ENCODE data around the gene SCP2D1. TPM values are rescaled to one million over a fixed set of nuclear protein-coding genes. Genes with fewer than 3 reads are reported as not detected.

Gene SCP2D1
- total RNA-seq, 1 experiment from 2014 or later = not detected

DNA sequence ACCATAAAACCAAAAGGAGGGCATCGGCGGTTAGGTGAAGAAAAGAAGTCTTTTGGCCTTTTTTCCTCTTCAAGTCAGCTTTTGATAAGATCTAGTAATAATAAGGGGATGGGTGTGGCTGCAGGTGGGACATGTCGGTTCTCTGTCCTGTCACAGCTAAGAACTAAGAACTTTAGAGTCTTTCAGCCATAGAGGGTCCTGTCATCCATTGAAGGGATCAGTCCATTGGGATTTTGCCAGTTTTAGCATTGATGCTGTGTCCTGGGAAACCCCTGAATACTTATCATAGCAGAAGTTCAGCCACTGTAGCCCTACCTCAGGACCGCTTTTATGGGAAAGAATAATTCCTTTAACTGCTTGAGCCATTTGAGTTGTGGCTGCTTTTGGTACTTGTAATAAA lies 18.2 kb upstream of the SCP2D1 start:
- Histone ChIP-seq H3K36me3 (ENCODE audit: insufficient read depth, low read length, poor library complexity, severe bottlenecking) (no peaks in the 10 kb centered on the region), H3K27me3 (replicated peaks; ENCODE audit: insufficient read depth, low read depth, low read length, poor library complexity) (peaks cover 17% of the 10 kb centered on the region), H3K4me1 (ENCODE audit: insufficient read depth, low read length, poor library complexity, severe bottlenecking) (peaks cover 4% of the 10 kb centered on the region), H3K9me3 (ENCODE audit: low read depth, low read length, poor library complexity, severe bottlenecking) (no peaks in the 10 kb centered on the region), H3K27ac (ENCODE audit: low read depth, low read length, poor library complexity, severe bottlenecking) (no peak overlapping the region), H3K4me3 (ENCODE audit: low read depth, low read length, poor library complexity, severe bottlenecking) (no peak overlapping the region)
- TF ChIP-seq, protein P1, sequence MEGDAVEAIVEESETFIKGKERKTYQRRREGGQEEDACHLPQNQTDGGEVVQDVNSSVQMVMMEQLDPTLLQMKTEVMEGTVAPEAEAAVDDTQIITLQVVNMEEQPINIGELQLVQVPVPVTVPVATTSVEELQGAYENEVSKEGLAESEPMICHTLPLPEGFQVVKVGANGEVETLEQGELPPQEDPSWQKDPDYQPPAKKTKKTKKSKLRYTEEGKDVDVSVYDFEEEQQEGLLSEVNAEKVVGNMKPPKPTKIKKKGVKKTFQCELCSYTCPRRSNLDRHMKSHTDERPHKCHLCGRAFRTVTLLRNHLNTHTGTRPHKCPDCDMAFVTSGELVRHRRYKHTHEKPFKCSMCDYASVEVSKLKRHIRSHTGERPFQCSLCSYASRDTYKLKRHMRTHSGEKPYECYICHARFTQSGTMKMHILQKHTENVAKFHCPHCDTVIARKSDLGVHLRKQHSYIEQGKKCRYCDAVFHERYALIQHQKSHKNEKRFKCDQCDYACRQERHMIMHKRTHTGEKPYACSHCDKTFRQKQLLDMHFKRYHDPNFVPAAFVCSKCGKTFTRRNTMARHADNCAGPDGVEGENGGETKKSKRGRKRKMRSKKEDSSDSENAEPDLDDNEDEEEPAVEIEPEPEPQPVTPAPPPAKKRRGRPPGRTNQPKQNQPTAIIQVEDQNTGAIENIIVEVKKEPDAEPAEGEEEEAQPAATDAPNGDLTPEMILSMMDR (conservative IDR thresholded peaks at IDR 0.05; ENCODE audit: low read depth, low read length) = no peak
- TF ChIP-seq EZH2 (IDR thresholded peaks at IDR 0.05; ENCODE audit: borderline replicate concordance, low read depth, low read length, poor library complexity, severe bottlenecking) = no peak
- no TSS peak for BruUV-seq (replicated peaks)
- CTCF ChIA-PET = no interaction called here
- intact Hi-C loops (cut with micrococcal nuclease; ENCODE audit: unreplicated experiment) = no loop called here
- POLR2A ChIA-PET (ENCODE audit: low non-redundant PET) = no interaction called here
- no peak for DNase-seq (ENCODE audit: low spot score)

DNA sequence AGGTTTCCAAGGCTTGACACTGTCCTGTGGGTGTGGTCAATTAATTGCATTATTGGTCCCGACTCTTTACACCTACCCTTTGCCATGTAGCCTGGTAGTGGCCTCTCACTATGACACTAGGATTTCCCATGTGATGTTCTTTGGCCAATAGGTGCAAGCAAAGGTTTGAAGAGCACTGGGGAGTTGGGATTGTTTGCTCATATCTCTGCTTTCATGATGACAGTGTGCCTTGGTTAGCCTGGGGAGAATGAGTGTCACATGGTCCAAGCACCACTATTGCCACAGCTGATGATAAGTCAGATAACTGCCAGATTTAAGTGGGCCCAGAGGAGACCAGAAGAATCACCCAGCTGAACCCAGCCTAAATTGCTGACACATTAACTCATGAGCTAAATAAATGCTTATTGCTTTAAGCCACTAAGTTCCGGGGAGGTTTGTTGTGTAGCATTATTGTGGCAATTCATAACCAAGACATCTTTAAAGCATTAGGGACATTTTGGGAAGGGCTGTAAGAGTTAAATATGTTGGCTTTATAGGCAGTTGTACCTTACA lies 17.2 kb upstream of the SCP2D1 start:
- intact Hi-C loops (cut with micrococcal nuclease; ENCODE audit: unreplicated experiment) = no loop called here
- H3K4me3 ChIP-seq (ENCODE audit: low read depth, low read length, poor library complexity, severe bottlenecking) = no peak overlapping the region
- TF ChIP-seq EZH2 (IDR thresholded peaks at IDR 0.05; ENCODE audit: borderline replicate concordance, low read depth, low read length, poor library complexity, severe bottlenecking) = no peak
- TF ChIP-seq, protein P1 (conservative IDR thresholded peaks at IDR 0.05; ENCODE audit: low read depth, low read length) = no peak
- no TSS peak for BruUV-seq (replicated peaks)
- CTCF ChIA-PET = no interaction called here
- H3K27ac ChIP-seq (ENCODE audit: low read depth, low read length, poor library complexity, severe bottlenecking) = no peak overlapping the region
- DNase-seq (ENCODE audit: low spot score) = no peak
- H3K27me3 ChIP-seq (replicated peaks; ENCODE audit: insufficient read depth, low read depth, low read length, poor library complexity) = peaks cover 8% of the 10 kb centered on the region
- POLR2A ChIA-PET (ENCODE audit: low non-redundant PET) = no interaction called here
- H3K9me3 ChIP-seq (ENCODE audit: low read depth, low read length, poor library complexity, severe bottlenecking) = no peaks in the 10 kb centered on the region
- no peaks in the 10 kb centered on the region for H3K36me3 ChIP-seq (ENCODE audit: insufficient read depth, low read length, poor library complexity, severe bottlenecking)
- peaks cover 4% of the 10 kb centered on the region for H3K4me1 ChIP-seq (ENCODE audit: insufficient read depth, low read length, poor library complexity, severe bottlenecking)

DNA sequence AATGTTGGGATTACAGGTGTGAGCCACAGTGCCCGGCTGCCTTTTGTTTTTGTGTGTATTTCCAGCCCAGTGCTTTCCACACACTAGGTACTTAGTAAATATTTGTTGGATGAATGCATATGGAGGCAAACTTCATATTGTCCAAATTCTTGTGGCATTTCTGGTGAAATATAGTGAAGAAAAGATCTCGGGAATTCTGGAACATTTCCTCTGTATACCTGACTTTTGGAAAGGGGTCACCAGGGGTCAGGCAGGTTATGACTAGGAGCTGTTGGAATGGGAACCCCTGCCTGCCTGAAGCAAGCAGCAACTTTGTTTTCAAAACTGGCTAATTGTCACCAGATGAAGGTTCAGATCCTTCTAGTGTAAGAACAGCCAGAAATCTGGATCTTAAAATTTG lies 12.1 kb upstream of the SCP2D1 start:
- CTCF ChIA-PET = no interaction called here
- intact Hi-C loops (cut with micrococcal nuclease; ENCODE audit: unreplicated experiment) = no loop called here
- Histone ChIP-seq H3K27me3 (replicated peaks; ENCODE audit: insufficient read depth, low read depth, low read length, poor library complexity) (peaks cover 9% of the 10 kb centered on the region), H3K9me3 (ENCODE audit: low read depth, low read length, poor library complexity, severe bottlenecking) (no peaks in the 10 kb centered on the region), H3K4me1 (ENCODE audit: insufficient read depth, low read length, poor library complexity, severe bottlenecking) (no peaks in the 10 kb centered on the region), H3K36me3 (ENCODE audit: insufficient read depth, low read length, poor library complexity, severe bottlenecking) (no peaks in the 10 kb centered on the region), H3K4me3 (ENCODE audit: low read depth, low read length, poor library complexity, severe bottlenecking) (no peak overlapping the region), H3K27ac (ENCODE audit: low read depth, low read length, poor library complexity, severe bottlenecking) (no peak overlapping the region)
- no TSS peak for BruUV-seq (replicated peaks)
- DNase-seq (ENCODE audit: low spot score) = no peak
- TF ChIP-seq, protein P1 (conservative IDR thresholded peaks at IDR 0.05; ENCODE audit: low read depth, low read length) = no peak
- no peak for TF ChIP-seq EZH2 (IDR thresholded peaks at IDR 0.05; ENCODE audit: borderline replicate concordance, low read depth, low read length, poor library complexity, severe bottlenecking)
- POLR2A ChIA-PET (ENCODE audit: low non-redundant PET) = no interaction called here
